H9 (cell line): ENCODE measurements around the gene TXNDC11. TPM values are rescaled to one million over a fixed set of nuclear protein-coding genes. Genes with fewer than 3 reads are reported as not detected.

Experiments used
- DNase-seq: peaks from one replicate; pipeline ENCODE4 v3.0.0-alpha.2; 2017
- H2AFZ ChIP-seq: one replicate; pipeline ENCODE4 v1.6.1; 2013; ENCODE audit warnings: mild to moderate bottlenecking, low read length, control low read depth, moderate library complexity
- H2AK5ac ChIP-seq: 2 replicates; pipeline ENCODE4 v1.6.1; 2013; ENCODE audit warnings: low read length, control low read depth, mixed read lengths; ENCODE audit not compliant: insufficient read length
- H2BK120ac ChIP-seq: one replicate; pipeline ENCODE4 v1.6.1; 2013; ENCODE audit warnings: low read depth, mild to moderate bottlenecking, low read length, control low read depth, inconsistent platforms; ENCODE audit not compliant: poor library complexity, severe bottlenecking
- H2BK12ac ChIP-seq: 2 replicates; pipeline ENCODE4 v1.6.1; 2013; ENCODE audit warnings: low read length, control low read depth, mixed read lengths, low read depth; ENCODE audit not compliant: insufficient read length
- H2BK15ac ChIP-seq: 2 replicates; pipeline ENCODE4 v1.6.1; 2013; ENCODE audit warnings: low read depth, low read length, control low read depth
- H2BK20ac ChIP-seq: one replicate; pipeline ENCODE4 v1.6.1; 2013; ENCODE audit warnings: low read depth, mild to moderate bottlenecking, low read length, control low read depth, inconsistent platforms; ENCODE audit not compliant: poor library complexity, severe bottlenecking
- H2BK5ac ChIP-seq: 2 replicates; pipeline ENCODE4 v1.6.1; 2013; ENCODE audit warnings: low read length, control low read depth, mixed read lengths; ENCODE audit not compliant: insufficient read length
- H3K14ac ChIP-seq: 2 replicates; pipeline ENCODE4 v1.6.1; 2013; ENCODE audit warnings: low read length, control low read depth; ENCODE audit not compliant: insufficient read depth
- H3K18ac ChIP-seq: 2 replicates; pipeline ENCODE4 v1.6.1; 2013; ENCODE audit warnings: low read depth, mild to moderate bottlenecking, mixed read lengths, low read length, control low read depth; ENCODE audit not compliant: insufficient read length
- H3K23ac ChIP-seq: 2 replicates; pipeline ENCODE4 v1.6.1; 2013; ENCODE audit warnings: low read length, control low read depth, mixed read lengths, low read depth; ENCODE audit not compliant: insufficient read length
- H3K23me2 ChIP-seq: 2 replicates; pipeline ENCODE4 v1.6.1; 2013; ENCODE audit warnings: low read depth, mild to moderate bottlenecking, mixed read lengths, low read length, control low read depth; ENCODE audit not compliant: insufficient read length, poor library complexity, severe bottlenecking
- H3K27ac ChIP-seq: 2 replicates; pipeline ENCODE4 v1.5.1; 2013; ENCODE audit warnings: low read length, control low read depth, mixed read lengths, low read depth; ENCODE audit not compliant: insufficient read length
- H3K27me3 ChIP-seq: 2 replicates; pipeline ENCODE4 v1.6.1; 2013; ENCODE audit warnings: low read length, control low read depth, inconsistent platforms; ENCODE audit not compliant: insufficient read depth
- H3K4ac ChIP-seq: 2 replicates; pipeline ENCODE4 v1.6.1; 2013; ENCODE audit warnings: low read depth, mild to moderate bottlenecking, control low read depth, inconsistent platforms, low read length, moderate library complexity
- H3K4me1 ChIP-seq: 2 replicates; pipeline ENCODE4 v1.6.1; 2013; ENCODE audit warnings: low read length, control low read depth, inconsistent platforms; ENCODE audit not compliant: insufficient read depth
- H3K4me2 ChIP-seq: 2 replicates; pipeline ENCODE4 v1.6.1; 2013; ENCODE audit warnings: low read length, control low read depth, mixed read lengths; ENCODE audit not compliant: insufficient read length, insufficient read depth
- H3K56ac ChIP-seq: 2 replicates; pipeline ENCODE4 v1.6.1; 2013; ENCODE audit warnings: low read depth, mild to moderate bottlenecking, mixed read lengths, low read length, control low read depth; ENCODE audit not compliant: insufficient read length
- H3K79me1 ChIP-seq: 2 replicates; pipeline ENCODE4 v1.6.1; 2013; ENCODE audit warnings: low read depth, mild to moderate bottlenecking, moderate library complexity, low read length, control low read depth, inconsistent platforms; ENCODE audit not compliant: insufficient read depth, poor library complexity, severe bottlenecking
- H3K79me2 ChIP-seq: 2 replicates; pipeline ENCODE4 v1.6.1; 2013; ENCODE audit warnings: low read length, control low read depth, inconsistent platforms; ENCODE audit not compliant: insufficient read depth
- H3K9ac ChIP-seq: 2 replicates; pipeline ENCODE4 v1.6.1; 2013; ENCODE audit warnings: low read length, control low read depth, mixed read lengths; ENCODE audit not compliant: insufficient read length; ENCODE audit errors: extremely low read depth
- H3K9me3 ChIP-seq: one replicate; pipeline ENCODE4 v1.6.1; 2013; ENCODE audit warnings: low read depth, low read length, inconsistent platforms; ENCODE audit not compliant: control insufficient read depth
- H3T11ph ChIP-seq: one replicate; pipeline ENCODE4 v1.6.1; 2013; ENCODE audit warnings: mild to moderate bottlenecking, low read length, control low read depth, inconsistent platforms
- H4K20me1 ChIP-seq: one replicate; pipeline ENCODE4 v1.6.1; 2013; ENCODE audit not compliant: control insufficient read depth, insufficient read length, insufficient read depth
- H4K5ac ChIP-seq: 2 replicates; pipeline ENCODE4 v1.6.1; 2013; ENCODE audit warnings: low read depth, mild to moderate bottlenecking, mixed read lengths, low read length, control low read depth; ENCODE audit not compliant: insufficient read length
- H4K8ac ChIP-seq: replicated peaks from 2 replicates; pipeline ENCODE4 v1.6.1; 2013; ENCODE audit warnings: low read length, control low read depth, mixed read lengths, low read depth; ENCODE audit not compliant: insufficient read length
- H4K91ac ChIP-seq: 2 replicates; pipeline ENCODE4 v1.6.1; 2013; ENCODE audit warnings: low read depth, mild to moderate bottlenecking, moderate library complexity, mixed read lengths, low read length, control low read depth; ENCODE audit not compliant: insufficient read length
- H3K27ac Mint-ChIP-seq, 3 experiments: 2 replicates in 2 of 3; 3 replicates in 1 of 3; pipeline ENCODE4 v1.8.0; 2020 to 2021; ENCODE audit warnings: mixed read lengths in 3 of 3, mild to moderate bottlenecking in 1 of 3, moderate library complexity in 1 of 3
- H3K27me3 Mint-ChIP-seq: 2 replicates; pipeline ENCODE4 v1.8.0; 2021; ENCODE audit warnings: low read depth, mild to moderate bottlenecking, moderate library complexity, mixed read lengths
- H3K36me3 Mint-ChIP-seq, 3 experiments: 2 replicates in 2 of 3; 3 replicates in 1 of 3; pipeline ENCODE4 v1.8.0; 2020 to 2021; ENCODE audit warnings: low read depth in 3 of 3, mixed read lengths in 3 of 3; ENCODE audit not compliant: insufficient read depth in 1 of 3
- H3K4me1 Mint-ChIP-seq, 2 experiments: 2 replicates each; pipeline ENCODE4 v1.8.0; 2020; ENCODE audit warnings: mixed read lengths in 2 of 2
- H3K4me3 Mint-ChIP-seq, 2 experiments: 2 replicates in 1 of 2; 3 replicates in 1 of 2; pipeline ENCODE4 v1.8.0; 2020 to 2021; ENCODE audit warnings: mild to moderate bottlenecking in 2 of 2, mixed read lengths in 2 of 2, moderate library complexity in 1 of 2
- H3K9me3 Mint-ChIP-seq, 2 experiments: 2 replicates in 1 of 2; 3 replicates in 1 of 2; pipeline ENCODE4 v1.8.0; 2020; ENCODE audit warnings: mild to moderate bottlenecking in 2 of 2, mixed read lengths in 2 of 2, moderate library complexity in 1 of 2
- WGBS: extraction: QIAGEN DNeasy Blood & Tissue Kit; methylation state at CpG from one replicate; pipeline ENCODE4 v1.1.7; 2013; ENCODE audit warnings: missing lambda C conversion rate, low lambda C conversion rate, mixed read lengths; ENCODE audit not compliant: insufficient read length; ENCODE audit errors: extremely low coverage; 5-methylcytosine and 5-hydroxymethylcytosine counted together
- total RNA-seq: library from RNA; stranded (reverse); gene quantifications from 2 replicates; pipeline ENCODE4 v1.2.1, GENCODE V29; 2021
- TF ChIP-seq, protein P1 (sequence below): fragments of 200-600 bp; sonication (generic); conservative IDR thresholded peaks from 3 replicates; pipeline ENCODE4 v1.8.0; 2021; ENCODE audit warnings: antibody characterized with exemption, mild to moderate bottlenecking

The TXNDC11 gene
- total RNA-seq, 1 experiment from 2014 or later = 12.2 TPM

DNA sequence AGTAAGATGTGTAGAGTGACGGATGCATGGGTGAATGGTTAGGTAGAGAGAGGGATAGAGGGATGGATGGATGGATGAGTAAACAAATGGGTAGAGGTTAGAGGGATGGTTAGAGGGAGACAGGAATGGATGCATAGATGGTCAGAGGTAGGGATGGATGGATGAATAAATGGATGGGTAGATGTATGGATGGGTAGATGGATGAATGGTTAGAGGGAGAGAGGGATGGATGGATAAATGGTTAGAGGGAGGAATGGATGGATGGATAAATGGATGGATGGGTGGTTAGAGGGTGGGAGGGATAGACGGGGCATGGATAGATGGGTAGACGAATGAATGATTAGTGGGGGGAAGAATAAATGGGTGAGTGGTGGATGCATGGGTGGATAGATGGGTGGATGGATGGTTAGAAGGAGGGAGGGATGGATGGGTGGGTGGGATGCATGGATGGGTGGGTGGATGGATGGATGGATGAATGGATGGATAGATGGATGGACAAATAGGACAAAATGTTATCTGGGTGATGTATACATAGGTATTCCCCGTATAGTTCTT, 103.6 kb downstream of the TXNDC11 start:
- Histone ChIP-seq H3K4me1 (peaks cover 8% of the 10 kb centered on the region; the same call in 1 of the 2 replicates), H3K56ac (no peak overlapping the region), H2AFZ (no peak overlapping the region), H3K23ac (no peak overlapping the region), H4K20me1 (no peaks in the 10 kb centered on the region), H4K91ac (no peak overlapping the region), H3K27ac (no peak overlapping the region), H3K9ac (no peak overlapping the region), H3K9me3 (no peaks in the 10 kb centered on the region), H2BK12ac (no peak overlapping the region), H2BK20ac (no peak overlapping the region), H3K79me2 (no peaks in the 10 kb centered on the region), H3K14ac (no peak overlapping the region), H3T11ph (no peak overlapping the region), H3K23me2 (peaks cover 3% of the 10 kb centered on the region), H4K8ac (no peak overlapping the region), H4K5ac (no peak overlapping the region), H3K79me1 (no peaks in the 10 kb centered on the region), H3K4ac (no peak overlapping the region), H2AK5ac (no peak overlapping the region), H3K27me3 (no peaks in the 10 kb centered on the region), H3K18ac (no peak overlapping the region), H2BK15ac (no peak overlapping the region), H2BK120ac (no peak overlapping the region), H2BK5ac (no peak overlapping the region), H3K4me2 (no peak overlapping the region)
- Mint-ChIP-seq H3K9me3 (no peaks in the 10 kb centered on the region; a peak in 1 of 5 replicates), H3K27me3 (peaks cover 6% of the 10 kb centered on the region), H3K36me3 (no peaks in the 10 kb centered on the region), H3K4me3 (no peak overlapping the region), H3K4me1 (peaks cover 37 to 48% of the 10 kb centered on the region in 2 experiments), H3K27ac (no peak overlapping the region)
- TF ChIP-seq, protein P1, sequence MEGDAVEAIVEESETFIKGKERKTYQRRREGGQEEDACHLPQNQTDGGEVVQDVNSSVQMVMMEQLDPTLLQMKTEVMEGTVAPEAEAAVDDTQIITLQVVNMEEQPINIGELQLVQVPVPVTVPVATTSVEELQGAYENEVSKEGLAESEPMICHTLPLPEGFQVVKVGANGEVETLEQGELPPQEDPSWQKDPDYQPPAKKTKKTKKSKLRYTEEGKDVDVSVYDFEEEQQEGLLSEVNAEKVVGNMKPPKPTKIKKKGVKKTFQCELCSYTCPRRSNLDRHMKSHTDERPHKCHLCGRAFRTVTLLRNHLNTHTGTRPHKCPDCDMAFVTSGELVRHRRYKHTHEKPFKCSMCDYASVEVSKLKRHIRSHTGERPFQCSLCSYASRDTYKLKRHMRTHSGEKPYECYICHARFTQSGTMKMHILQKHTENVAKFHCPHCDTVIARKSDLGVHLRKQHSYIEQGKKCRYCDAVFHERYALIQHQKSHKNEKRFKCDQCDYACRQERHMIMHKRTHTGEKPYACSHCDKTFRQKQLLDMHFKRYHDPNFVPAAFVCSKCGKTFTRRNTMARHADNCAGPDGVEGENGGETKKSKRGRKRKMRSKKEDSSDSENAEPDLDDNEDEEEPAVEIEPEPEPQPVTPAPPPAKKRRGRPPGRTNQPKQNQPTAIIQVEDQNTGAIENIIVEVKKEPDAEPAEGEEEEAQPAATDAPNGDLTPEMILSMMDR = no peak
- 92% methylated on average over 2 of the region's 4 CpGs for WGBS
- DNase-seq = no peak
